ENCODE data around the gene MYH14. TPM values are rescaled to one million over a fixed set of nuclear protein-coding genes. Genes with fewer than 3 reads are reported as not detected.

Gene MYH14
- total RNA-seq, 2 donors from 2014 or later, result not detected

- DNase-seq (ENCODE audit: low spot score in 2 of 2) (no peak), ATAC-seq (no peak)
- Mint-ChIP-seq H3K27ac (no peak overlapping the region), H3K9me3 (no peaks in the 10 kb centered on the region), H3K36me3 (no peaks in the 10 kb centered on the region)
Measured at GRCh38 chr19:50263176-50263575, 59.8 kb downstream of the MYH14 start.

GRCh38 chr19:50264483-50265186, 61.2 kb downstream of the MYH14 start:
- no peak for ATAC-seq
- H3K9me3 Mint-ChIP-seq, result no peaks in the 10 kb centered on the region
- DNase-seq (ENCODE audit: low spot score in 2 of 2), result no peak
- H3K27ac Mint-ChIP-seq, result no peak overlapping the region
- no peaks in the 10 kb centered on the region for H3K36me3 Mint-ChIP-seq

DNA sequence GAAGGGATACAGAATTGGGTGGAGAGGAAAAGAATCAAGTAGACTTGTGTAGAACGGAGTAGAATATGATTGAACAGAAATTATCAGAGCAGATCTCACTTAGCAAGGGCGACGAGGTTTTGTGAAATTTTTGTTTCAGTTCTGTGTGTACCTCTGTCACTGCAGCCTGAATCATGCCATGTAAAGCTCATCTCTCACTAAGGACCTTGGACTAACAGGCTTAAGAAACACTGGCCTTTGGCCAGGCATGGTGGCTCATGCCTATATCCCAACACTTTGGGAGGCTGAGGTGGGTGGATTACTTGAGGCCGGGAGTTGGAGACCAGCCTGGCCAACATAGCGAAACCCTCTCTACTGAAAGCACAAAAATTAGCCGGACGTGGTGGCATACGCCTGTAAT, 62.6 kb downstream of the MYH14 start:
- ATAC-seq, result no peak
- Mint-ChIP-seq H3K36me3 (no peaks in the 10 kb centered on the region), H3K27ac (no peak overlapping the region), H3K9me3 (no peaks in the 10 kb centered on the region)
- no peak for DNase-seq (ENCODE audit: low spot score in 2 of 2)

DNA sequence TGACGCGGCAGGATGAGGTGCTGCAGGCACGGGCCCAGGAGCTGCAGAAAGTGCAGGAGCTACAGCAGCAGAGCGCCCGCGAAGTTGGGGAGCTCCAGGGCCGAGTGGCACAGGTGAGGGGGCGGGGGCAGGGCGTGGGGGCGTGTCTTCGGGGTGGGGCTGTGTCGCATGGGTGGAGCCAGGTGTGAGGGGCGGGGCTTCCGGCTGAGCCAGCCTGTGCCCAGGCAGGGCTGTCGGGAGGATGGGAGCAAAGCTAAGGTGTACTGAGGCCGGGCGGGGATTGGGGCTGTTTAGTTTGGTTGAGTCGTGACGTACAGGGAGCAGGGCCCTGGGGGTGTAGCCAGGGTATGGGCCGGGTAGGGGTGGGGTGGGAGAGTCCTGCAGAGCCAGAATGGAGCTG, 63.5 kb downstream of the MYH14 start:
- H3K27ac Mint-ChIP-seq, result no peak overlapping the region
- no peaks in the 10 kb centered on the region for H3K36me3 Mint-ChIP-seq
- H3K9me3 Mint-ChIP-seq, result no peaks in the 10 kb centered on the region
- peak in 1 of 2 donors; percentile 56 for DNase-seq (ENCODE audit: low spot score in 2 of 2)
- ATAC-seq, result peak; percentile 18 to 88

GRCh38 chr19:50268041-50268440, 64.6 kb downstream of the MYH14 start:
- Mint-ChIP-seq H3K9me3 (no peaks in the 10 kb centered on the region), H3K27ac (no peak overlapping the region), H3K36me3 (no peaks in the 10 kb centered on the region)
- DNase-seq (ENCODE audit: low spot score in 2 of 2) (no peak), ATAC-seq (no peak)

GRCh38 chr19:50268501-50268900, 65.1 kb downstream of the MYH14 start:
- Mint-ChIP-seq H3K27ac (no peak overlapping the region), H3K9me3 (no peaks in the 10 kb centered on the region), H3K36me3 (no peaks in the 10 kb centered on the region)
- ATAC-seq, result no peak
- DNase-seq (ENCODE audit: low spot score in 2 of 2), result no peak

GRCh38 chr19:50269653-50270052, 66.2 kb downstream of the MYH14 start:
- H3K9me3 Mint-ChIP-seq, result no peaks in the 10 kb centered on the region
- H3K27ac Mint-ChIP-seq, result no peak overlapping the region
- no peaks in the 10 kb centered on the region for H3K36me3 Mint-ChIP-seq
- ATAC-seq (no peak), DNase-seq (ENCODE audit: low spot score in 2 of 2) (no peak)

DNA sequence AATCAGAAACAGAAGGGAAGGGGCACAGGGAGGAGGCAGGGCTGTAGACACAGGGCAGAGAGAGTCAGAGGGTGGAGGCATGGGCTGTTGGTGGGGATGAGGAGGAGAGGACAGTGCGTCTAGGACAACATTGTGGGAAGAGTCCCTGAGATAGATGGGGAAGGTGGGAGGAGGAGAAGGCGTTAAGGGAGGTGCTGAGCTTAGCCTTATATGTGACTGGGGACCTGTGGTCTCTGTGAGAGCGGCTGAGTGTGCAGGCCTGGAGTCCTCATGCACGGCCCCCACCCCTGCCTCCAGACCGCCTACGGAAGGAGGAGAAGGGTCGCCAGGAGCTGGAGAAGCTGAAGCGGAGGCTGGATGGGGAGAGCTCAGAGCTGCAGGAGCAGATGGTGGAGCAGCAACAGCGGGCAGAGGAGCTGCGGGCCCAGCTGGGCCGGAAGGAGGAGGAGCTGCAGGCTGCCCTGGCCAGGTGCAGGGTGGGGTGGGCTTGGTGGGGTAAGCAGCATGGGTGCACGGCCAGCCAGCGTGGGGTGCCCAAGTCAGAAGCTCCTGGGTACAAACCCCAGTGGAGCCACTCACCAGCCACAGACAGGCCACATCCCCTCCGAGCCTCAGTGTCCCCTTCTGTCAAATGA, 69.0 kb downstream of the MYH14 start:
- DNase-seq (ENCODE audit: low spot score in 2 of 2) (no peak), ATAC-seq (no peak)
- Mint-ChIP-seq H3K36me3 (no peaks in the 10 kb centered on the region), H3K27ac (no peak overlapping the region), H3K9me3 (no peaks in the 10 kb centered on the region)

- H3K27ac Mint-ChIP-seq, result no peak overlapping the region
- H3K9me3 Mint-ChIP-seq, result no peaks in the 10 kb centered on the region
- no peaks in the 10 kb centered on the region for H3K36me3 Mint-ChIP-seq
- DNase-seq (ENCODE audit: low spot score in 2 of 2), result no peak
- ATAC-seq, result no peak
Measured at GRCh38 chr19:50273821-50274220, 70.4 kb downstream of the MYH14 start.

- DNase-seq (ENCODE audit: low spot score in 2 of 2), result no peak
- Mint-ChIP-seq H3K9me3 (no peaks in the 10 kb centered on the region), H3K36me3 (no peaks in the 10 kb centered on the region)
Measured at GRCh38 chr19:50275577-50276368, 72.4 kb downstream of the MYH14 start.

DNA sequence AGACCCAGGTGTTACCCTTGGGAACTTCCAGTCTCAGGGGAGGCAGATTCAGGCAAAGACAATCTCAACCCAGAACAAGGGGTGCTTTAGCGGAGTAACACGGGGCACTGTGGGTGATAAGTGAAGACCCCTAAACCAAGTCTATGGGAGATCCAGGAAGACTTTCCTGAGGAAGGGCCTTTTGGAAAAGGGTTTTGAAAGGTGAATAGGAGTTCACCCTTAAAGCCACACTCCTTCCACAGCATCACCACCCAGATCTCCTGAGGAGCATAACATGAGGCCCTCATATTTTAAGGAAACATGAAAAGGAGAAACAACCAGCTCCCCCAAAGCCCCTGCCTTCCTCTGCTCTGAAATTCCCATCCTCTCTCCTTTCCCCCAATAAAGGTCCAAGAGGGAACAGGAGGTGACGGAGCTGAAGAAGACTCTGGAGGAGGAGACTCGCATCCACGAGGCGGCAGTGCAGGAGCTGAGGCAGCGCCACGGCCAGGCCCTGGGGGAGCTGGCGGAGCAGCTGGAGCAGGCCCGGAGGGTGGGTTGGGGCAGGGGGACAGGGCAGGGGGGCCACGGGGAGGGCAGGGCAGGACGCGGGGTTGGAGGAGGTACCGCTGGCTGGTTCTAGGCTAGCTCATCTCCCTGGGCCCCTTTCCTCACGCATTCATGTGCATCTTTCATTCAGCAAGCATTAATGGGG, 73.1 kb downstream of the MYH14 start:
- Mint-ChIP-seq H3K36me3 (no peaks in the 10 kb centered on the region), H3K9me3 (no peaks in the 10 kb centered on the region), H3K27ac (no peak overlapping the region)
- DNase-seq (ENCODE audit: low spot score in 2 of 2), result no peak
- no peak for ATAC-seq

More at GRCh38 chr19:50275577-50276368, 72.4 kb downstream of the MYH14 start:
- H3K27ac Mint-ChIP-seq, result no peak overlapping the region
- no peak for ATAC-seq

- Mint-ChIP-seq H3K36me3 (no peaks in the 10 kb centered on the region), H3K9me3 (no peaks in the 10 kb centered on the region), H3K27ac (no peak overlapping the region)
- DNase-seq (ENCODE audit: low spot score in 2 of 2) (no peak), ATAC-seq (no peak)
Measured at GRCh38 chr19:50277966-50278580, 74.7 kb downstream of the MYH14 start.

DNA sequence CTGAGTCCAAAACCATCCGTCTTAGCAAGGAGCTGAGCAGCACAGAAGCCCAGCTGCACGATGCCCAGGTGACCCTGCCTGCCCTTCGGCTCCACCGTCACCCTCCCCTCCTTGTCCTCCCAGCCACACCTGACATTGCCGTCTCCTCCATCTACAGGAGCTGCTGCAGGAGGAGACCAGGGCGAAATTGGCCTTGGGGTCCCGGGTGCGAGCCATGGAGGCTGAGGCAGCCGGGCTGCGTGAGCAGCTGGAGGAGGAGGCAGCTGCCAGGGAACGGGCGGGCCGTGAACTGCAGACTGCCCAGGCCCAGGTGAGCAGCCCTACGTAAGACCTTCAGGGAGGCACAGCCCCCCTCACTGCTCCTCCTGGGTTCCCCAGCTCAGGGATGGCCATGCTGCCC, 76.7 kb downstream of the MYH14 start:
- no peak for ATAC-seq
- H3K36me3 Mint-ChIP-seq, result no peaks in the 10 kb centered on the region
- H3K27ac Mint-ChIP-seq, result no peak overlapping the region
- H3K9me3 Mint-ChIP-seq, result peaks cover 0 to 3% of the 10 kb centered on the region in 2 donors
- no peak for DNase-seq (ENCODE audit: low spot score in 2 of 2)

GRCh38 chr19:50280983-50281382, 77.6 kb downstream of the MYH14 start:
- DNase-seq (ENCODE audit: low spot score in 2 of 2), result no peak
- H3K36me3 Mint-ChIP-seq, result peaks cover 0 to 5% of the 10 kb centered on the region in 2 donors
- peaks cover 5 to 9% of the 10 kb centered on the region in 2 donors for H3K9me3 Mint-ChIP-seq
- ATAC-seq, result no peak
- no peak overlapping the region for H3K27ac Mint-ChIP-seq

DNA sequence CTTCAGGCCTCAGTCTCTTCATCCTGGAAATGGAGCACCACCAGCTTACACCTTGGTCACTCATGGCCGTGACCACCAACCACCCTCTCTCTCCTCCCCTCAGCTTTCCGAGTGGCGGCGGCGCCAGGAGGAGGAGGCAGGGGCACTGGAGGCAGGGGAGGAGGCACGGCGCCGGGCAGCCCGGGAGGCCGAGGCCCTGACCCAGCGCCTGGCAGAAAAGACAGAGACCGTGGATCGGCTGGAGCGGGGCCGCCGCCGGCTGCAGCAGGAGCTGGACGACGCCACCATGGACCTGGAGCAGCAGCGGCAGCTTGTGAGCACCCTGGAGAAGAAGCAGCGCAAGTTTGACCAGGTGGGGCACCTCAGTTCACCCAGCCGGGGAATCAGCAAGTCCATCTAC, 78.1 kb downstream of the MYH14 start:
- peaks cover 0 to 10% of the 10 kb centered on the region in 2 donors for H3K36me3 Mint-ChIP-seq
- no peak overlapping the region for H3K27ac Mint-ChIP-seq
- ATAC-seq (no peak), DNase-seq (ENCODE audit: low spot score in 2 of 2) (no peak)
- H3K9me3 Mint-ChIP-seq, result peaks cover 5 to 10% of the 10 kb centered on the region in 2 donors

GRCh38 chr19:50285833-50286232, 82.4 kb downstream of the MYH14 start:
- Mint-ChIP-seq H3K36me3 (peaks cover 11 to 18% of the 10 kb centered on the region in 2 donors), H3K27ac (no peak overlapping the region), H3K9me3 (peaks cover 9 to 14% of the 10 kb centered on the region in 2 donors)
- DNase-seq (ENCODE audit: low spot score in 2 of 2), result no peak
- ATAC-seq, result no peak
